ENCODE results near the gene RAB34. TPM values are rescaled to one million over a fixed set of nuclear protein-coding genes. Genes with fewer than 3 reads are reported as not detected.

RAB34 gene
- total and polyA plus RNA-seq, 9 of the 15 experiments (the other 6 are each of a cell fraction or from before 2014, with no cell fraction given): 0.07 to 3.8 (median 0.46) TPM; not detected in 1

GRCh38 chr17:28744104-28744971, 26.7 kb upstream of the RAB34 start:
- in situ Hi-C loops (cut with MboI) (no loop called here), intact Hi-C loops (cut with micrococcal nuclease) (loop anchor here (5.0 kb wide), 1 partner anchor 97 kb away; the partner anchor contains the start of gene BLTP2)
- ChIA-PET POLR2A (interaction anchor here (0.6 to 17.4 kb wide), 12 partner anchors 9 to 206 kb away, joined by 3 to 367 read pairs (median 3); partner anchors contain the start of genes NEK8, PIGS, PROCA1 and RPL23A), CTCF (ENCODE audit: low intra/inter-chr PET ratio) (interaction anchor here (1.9 kb wide), 1 partner anchor 17 kb away, joined by 14 read pairs; the partner anchor contains the start of genes NEK8 and TLCD1)
- Histone ChIP-seq H3K9ac (ENCODE audit: insufficient read depth in 1 of 2, low read depth in 2 of 2, low read length in 2 of 2) (peak overlapping the region; percentile 93 to 99), H3K4me1 (replicated peaks in 1 of 2; ENCODE audit: control insufficient read depth in 2 of 2, insufficient read depth in 2 of 2, low read length in 2 of 2) (peaks cover 43 to 85% of the 10 kb centered on the region in 2 experiments), H3K27ac (ENCODE audit: extremely low read depth, low read depth, low read length) (peak overlapping the region; percentile 96), H3K27me3 (ENCODE audit: control insufficient read depth in 2 of 2, insufficient read depth in 2 of 2, low read length in 2 of 2) (no peaks in the 10 kb centered on the region), H3K4me3 (peak overlapping the region; percentile 87), H3K9me1 (ENCODE audit: control insufficient read depth, insufficient read depth, low read length) (no peaks in the 10 kb centered on the region), H4K20me1 (replicated peaks; ENCODE audit: control insufficient read depth, insufficient read depth, low read length) (peaks cover 27% of the 10 kb centered on the region), H3K4me2 (ENCODE audit: insufficient read depth, low read length) (peak overlapping the region; percentile 94), H3K79me2 (ENCODE audit: control insufficient read depth, insufficient read depth, low read length) (peaks cover 52% of the 10 kb centered on the region), H3K36me3 (ENCODE audit: control insufficient read depth, insufficient read depth, low read length) (peaks cover 47% of the 10 kb centered on the region; the same call in 2 of the 3 replicates), H2AFZ (ENCODE audit: low read depth, low read length) (peak overlapping the region; percentile 74), H3K9me3 (replicated peaks; ENCODE audit: control insufficient read depth, insufficient read depth, low read depth, low read length) (no peaks in the 10 kb centered on the region)
- WGBS (ENCODE audit: insufficient coverage, low coverage, missing lambda C conversion rate): under 1% methylated on average over 46 of the region's 61 CpGs
- DNase-seq (ENCODE audit: extremely low read depth in 1 of 4, low spot score in 3 of 4): peak; percentile 85 to 91 (median 88)
- TSS peak; percentile 69 for BruUV-seq (replicated peaks)
- FAIRE-seq: peak; percentile 63
- ATAC-seq: peak; percentile 1; the same call in 1 of the 3 replicates
- TF ChIP-seq SMARCE1 (IDR thresholded peaks at IDR 0.05) (no peak), LCOR (CRISPR knock-in tag; IDR thresholded peaks at IDR 0.05) (no peak), RBM25 (IDR thresholded peaks at IDR 0.05; ENCODE audit: low read depth, low read length, severe bottlenecking) (no peak), HDAC1 (IDR thresholded peaks at IDR 0.05) (peak in 1 of 2 experiments; percentile 66; a peak in 1 of 4 replicates), SRSF7 (optimal IDR thresholded peaks at IDR 0.05; ENCODE audit: low read depth, low read length) (no peak), OTX1 (CRISPR knock-in tag; IDR thresholded peaks at IDR 0.05) (no peak), ILK (tag; IDR thresholded peaks at IDR 0.05; ENCODE audit: borderline replicate concordance, low read depth) (no peak), GATAD2B (IDR thresholded peaks at IDR 0.05; ENCODE audit: borderline replicate concordance) (no peak), ZNF146 (CRISPR knock-in tag; IDR thresholded peaks at IDR 0.05; ENCODE audit: unreplicated experiment) (no peak), TFE3 (CRISPR knock-in tag; IDR thresholded peaks at IDR 0.05) (no peak), MAZ (CRISPR knock-in tag; conservative IDR thresholded peaks at IDR 0.05 in 1 of 2, IDR thresholded peaks at IDR 0.05 in 1 of 2) (peak; percentile 98 to 100), MBD1 (CRISPR knock-in tag; IDR thresholded peaks at IDR 0.05) (no peak), PTBP1 (IDR thresholded peaks at IDR 0.05; ENCODE audit: low read depth, low read length) (no peak), PHB (CRISPR knock-in tag; IDR thresholded peaks at IDR 0.05) (no peak), SAFB (IDR thresholded peaks at IDR 0.05; ENCODE audit: borderline replicate concordance, low read depth, low read length) (peak; percentile 53; the same call in 1 of the 2 replicates), ZNF324 (CRISPR knock-in tag; IDR thresholded peaks at IDR 0.05) (no peak), SIX5 (IDR thresholded peaks at IDR 0.05; ENCODE audit: borderline replicate concordance in 1 of 2, insufficient read depth in 1 of 2, low read depth in 1 of 2, low read length in 2 of 2) (no peak)
